ENCODE data around the gene RAB3GAP1.

The RAB3GAP1 gene

DNA sequence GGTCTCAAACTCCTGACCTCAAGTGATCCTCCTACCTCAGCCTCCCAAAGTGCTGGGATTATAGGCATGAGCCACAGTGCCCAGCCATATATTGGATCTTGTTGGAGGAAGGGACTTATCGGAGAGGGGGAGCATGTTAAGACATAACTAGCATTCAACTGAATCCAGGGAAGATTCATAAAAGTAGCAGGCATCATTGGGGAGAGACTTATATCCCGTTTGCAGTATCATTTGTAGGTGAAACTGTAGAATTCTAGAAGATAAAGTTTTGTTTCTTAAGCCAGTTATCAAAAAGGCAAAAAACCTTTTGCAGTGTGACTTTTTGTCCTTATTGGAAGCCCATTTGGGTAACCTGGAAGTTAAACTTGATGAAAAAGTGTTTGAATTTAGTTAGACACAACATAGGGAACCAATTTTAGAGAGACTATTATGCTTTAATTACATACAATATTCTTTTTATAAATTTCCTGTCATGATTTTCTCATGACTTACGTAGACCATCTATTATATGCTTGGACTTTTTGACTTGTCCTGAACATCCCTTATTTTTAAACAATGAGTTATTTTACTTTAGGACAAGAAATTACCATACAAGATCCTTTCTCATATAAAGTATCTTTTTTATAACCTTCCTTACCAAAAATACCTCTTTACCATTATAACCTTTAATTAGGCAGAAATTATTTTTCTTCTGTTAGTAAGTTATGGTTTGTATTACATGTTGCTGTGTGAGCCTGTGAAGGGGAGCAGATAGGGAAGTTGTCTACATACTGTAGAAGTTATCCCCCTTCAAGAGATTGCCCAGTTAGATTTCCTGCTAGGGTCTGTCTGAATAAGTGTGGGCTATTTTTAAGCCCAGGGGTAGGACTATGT lies 20.3 kb downstream of the RAB3GAP1 start:
- Histone ChIP-seq H3K4me2 (ENCODE audit: low read depth, low read length) (no peak overlapping the region), H4K20me1 (ENCODE audit: insufficient read depth, low read length) (no peaks in the 10 kb centered on the region), H3K79me2 (ENCODE audit: low read length) (peaks cover 49% of the 10 kb centered on the region), H3K9me3 (replicated peaks; ENCODE audit: insufficient read depth, low read length) (no peaks in the 10 kb centered on the region), H3K9ac (ENCODE audit: low read length) (no peak overlapping the region), H3K27me3 (replicated peaks; ENCODE audit: insufficient read depth, low read length) (no peaks in the 10 kb centered on the region), H3K9me2 (replicated peaks; ENCODE audit: insufficient read depth, low read length) (no peaks in the 10 kb centered on the region), H3F3A (ENCODE audit: insufficient read depth, low read length) (no peaks in the 10 kb centered on the region; the same call in 1 of the 2 replicates), H3K27ac (ENCODE audit: low read length) (no peak overlapping the region), H3K36me3 (replicated peaks; ENCODE audit: insufficient read depth, low read length) (0 out of 2 replicates have a peak, but pooled peaks cover 4% of the 10 kb centered on the region), H2AFZ (ENCODE audit: low read length) (no peak overlapping the region), H3K4me1 (ENCODE audit: low read length) (no peaks in the 10 kb centered on the region), H3K4me3 (ENCODE audit: low read length) (no peak overlapping the region)
- DNase-seq, result no peak
- TF ChIP-seq, protein P1, sequence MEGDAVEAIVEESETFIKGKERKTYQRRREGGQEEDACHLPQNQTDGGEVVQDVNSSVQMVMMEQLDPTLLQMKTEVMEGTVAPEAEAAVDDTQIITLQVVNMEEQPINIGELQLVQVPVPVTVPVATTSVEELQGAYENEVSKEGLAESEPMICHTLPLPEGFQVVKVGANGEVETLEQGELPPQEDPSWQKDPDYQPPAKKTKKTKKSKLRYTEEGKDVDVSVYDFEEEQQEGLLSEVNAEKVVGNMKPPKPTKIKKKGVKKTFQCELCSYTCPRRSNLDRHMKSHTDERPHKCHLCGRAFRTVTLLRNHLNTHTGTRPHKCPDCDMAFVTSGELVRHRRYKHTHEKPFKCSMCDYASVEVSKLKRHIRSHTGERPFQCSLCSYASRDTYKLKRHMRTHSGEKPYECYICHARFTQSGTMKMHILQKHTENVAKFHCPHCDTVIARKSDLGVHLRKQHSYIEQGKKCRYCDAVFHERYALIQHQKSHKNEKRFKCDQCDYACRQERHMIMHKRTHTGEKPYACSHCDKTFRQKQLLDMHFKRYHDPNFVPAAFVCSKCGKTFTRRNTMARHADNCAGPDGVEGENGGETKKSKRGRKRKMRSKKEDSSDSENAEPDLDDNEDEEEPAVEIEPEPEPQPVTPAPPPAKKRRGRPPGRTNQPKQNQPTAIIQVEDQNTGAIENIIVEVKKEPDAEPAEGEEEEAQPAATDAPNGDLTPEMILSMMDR (IDR thresholded peaks at IDR 0.05; ENCODE audit: low read length), result no peak
- TF ChIP-seq EZH2phosphoT487 (IDR thresholded peaks at IDR 0.05; ENCODE audit: low read length) (no peak), EZH2 (optimal IDR thresholded peaks at IDR 0.05; ENCODE audit: low read depth, low read length) (no peak)

DNA sequence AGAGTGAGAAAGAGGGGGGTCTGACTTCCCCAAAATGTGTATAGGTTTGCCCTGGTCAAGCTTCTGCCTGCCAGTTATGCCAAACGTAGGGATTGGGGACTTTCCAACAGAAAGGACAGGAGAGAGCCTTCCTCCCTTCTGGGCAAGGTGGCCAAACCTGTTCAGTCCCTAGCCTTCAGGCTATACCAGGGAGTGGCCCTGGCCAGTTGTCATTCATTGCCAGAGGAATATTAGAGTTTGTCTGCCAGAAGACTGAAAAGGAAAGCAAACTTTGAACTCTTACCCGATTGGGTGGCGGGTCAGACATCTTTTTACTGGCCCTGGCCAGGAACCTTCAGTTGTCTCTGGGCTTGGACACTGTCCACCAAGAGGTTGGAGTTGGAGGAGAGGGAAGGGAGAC lies 22.1 kb downstream of the RAB3GAP1 start:
- H3K9me2 ChIP-seq (replicated peaks; ENCODE audit: insufficient read depth, low read length), result no peaks in the 10 kb centered on the region
- no peak for TF ChIP-seq EZH2phosphoT487 (IDR thresholded peaks at IDR 0.05; ENCODE audit: low read length)
- TF ChIP-seq EZH2 (optimal IDR thresholded peaks at IDR 0.05; ENCODE audit: low read depth, low read length), result no peak
- TF ChIP-seq, protein P1 (IDR thresholded peaks at IDR 0.05; ENCODE audit: low read length), result no peak
- no peak overlapping the region for H3K27ac ChIP-seq (ENCODE audit: low read length)
- 0 out of 2 replicates have a peak, but pooled peaks cover 4% of the 10 kb centered on the region for H3K36me3 ChIP-seq (replicated peaks; ENCODE audit: insufficient read depth, low read length)
- H2AFZ ChIP-seq (ENCODE audit: low read length), result no peak overlapping the region
- H3K4me1 ChIP-seq (ENCODE audit: low read length), result no peaks in the 10 kb centered on the region
- no peaks in the 10 kb centered on the region; the same call in 1 of the 2 replicates for H3F3A ChIP-seq (ENCODE audit: insufficient read depth, low read length)
- H3K27me3 ChIP-seq (replicated peaks; ENCODE audit: insufficient read depth, low read length), result no peaks in the 10 kb centered on the region
- H3K4me2 ChIP-seq (ENCODE audit: low read depth, low read length), result no peak overlapping the region
- H4K20me1 ChIP-seq (ENCODE audit: insufficient read depth, low read length), result no peaks in the 10 kb centered on the region
- no peaks in the 10 kb centered on the region for H3K9me3 ChIP-seq (replicated peaks; ENCODE audit: insufficient read depth, low read length)
- no peak overlapping the region for H3K9ac ChIP-seq (ENCODE audit: low read length)
- no peak for DNase-seq
- H3K79me2 ChIP-seq (ENCODE audit: low read length), result peaks cover 38% of the 10 kb centered on the region
- no peak overlapping the region for H3K4me3 ChIP-seq (ENCODE audit: low read length)

DNA sequence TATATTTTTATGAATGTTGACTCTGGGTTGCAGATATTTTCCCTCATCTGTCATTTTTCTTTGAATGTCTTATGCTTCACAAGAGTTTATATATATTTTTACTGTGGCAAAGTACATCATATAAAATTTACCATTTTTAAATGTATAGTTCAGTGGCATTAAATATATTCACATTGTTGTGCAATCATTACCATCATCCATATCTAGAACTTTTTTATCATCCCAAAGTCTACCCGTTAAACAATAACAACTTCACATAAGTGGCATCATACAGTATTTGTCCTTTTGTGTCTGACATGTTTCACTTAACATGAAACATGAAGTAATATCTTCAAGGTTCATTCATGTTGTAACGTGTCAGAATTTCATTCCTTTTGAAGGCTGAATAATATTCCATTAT lies 24.5 kb downstream of the RAB3GAP1 start:
- H3K36me3 ChIP-seq (replicated peaks; ENCODE audit: insufficient read depth, low read length), result no peaks in the 10 kb centered on the region
- no peak overlapping the region for H3K4me2 ChIP-seq (ENCODE audit: low read depth, low read length)
- no peak for TF ChIP-seq EZH2phosphoT487 (IDR thresholded peaks at IDR 0.05; ENCODE audit: low read length)
- TF ChIP-seq, protein P1 (IDR thresholded peaks at IDR 0.05; ENCODE audit: low read length), result no peak
- TF ChIP-seq EZH2 (optimal IDR thresholded peaks at IDR 0.05; ENCODE audit: low read depth, low read length), result no peak
- no peak overlapping the region for H2AFZ ChIP-seq (ENCODE audit: low read length)
- no peaks in the 10 kb centered on the region for H3K9me3 ChIP-seq (replicated peaks; ENCODE audit: insufficient read depth, low read length)
- no peaks in the 10 kb centered on the region for H3F3A ChIP-seq (ENCODE audit: insufficient read depth, low read length)
- no peaks in the 10 kb centered on the region for H4K20me1 ChIP-seq (ENCODE audit: insufficient read depth, low read length)
- no peak for DNase-seq
- H3K4me3 ChIP-seq (ENCODE audit: low read length), result no peak overlapping the region
- no peak overlapping the region for H3K9ac ChIP-seq (ENCODE audit: low read length)
- H3K27ac ChIP-seq (ENCODE audit: low read length), result no peak overlapping the region
- H3K9me2 ChIP-seq (replicated peaks; ENCODE audit: insufficient read depth, low read length), result no peaks in the 10 kb centered on the region
- H3K4me1 ChIP-seq (ENCODE audit: low read length), result no peaks in the 10 kb centered on the region
- peaks cover 35% of the 10 kb centered on the region for H3K79me2 ChIP-seq (ENCODE audit: low read length)
- H3K27me3 ChIP-seq (replicated peaks; ENCODE audit: insufficient read depth, low read length), result no peaks in the 10 kb centered on the region
